Mesendoderm (in vitro differentiated cells): ENCODE data around the gene PAK1IP1.

Experiments
- DNase-seq: peaks from one replicate; pipeline ENCODE4 v3.0.0; 2013
- H2AK5ac ChIP-seq: 2 replicates; pipeline ENCODE4 v1.6.1; 2013; ENCODE audit warnings: low read length, inconsistent platforms
- H2BK120ac ChIP-seq: 2 replicates; pipeline ENCODE4 v1.6.1; 2013; ENCODE audit warnings: low read depth, mild to moderate bottlenecking, low read length, moderate library complexity, mixed read lengths
- H2BK15ac ChIP-seq: replicated peaks from 2 replicates; pipeline ENCODE4 v1.6.1; 2013; ENCODE audit warnings: low read depth, mild to moderate bottlenecking, moderate library complexity
- H2BK5ac ChIP-seq: 2 replicates; pipeline ENCODE4 v1.6.1; 2013; ENCODE audit warnings: low read length, inconsistent platforms
- H3K18ac ChIP-seq: 2 replicates; pipeline ENCODE4 v1.6.1; 2013; ENCODE audit warnings: mild to moderate bottlenecking, low read length, mixed read lengths
- H3K23ac ChIP-seq: one replicate; pipeline ENCODE4 v1.6.1; 2013; ENCODE audit warnings: low read length
- H3K27ac ChIP-seq: 2 replicates; pipeline ENCODE4 v1.5.1; 2013; ENCODE audit warnings: low read depth, mild to moderate bottlenecking, inconsistent platforms, low read length, moderate library complexity
- H3K27me3 ChIP-seq: 2 replicates; pipeline ENCODE4 v1.6.1; 2013; ENCODE audit warnings: low read length, control low read depth, mild to moderate bottlenecking, inconsistent platforms; ENCODE audit not compliant: insufficient read depth, poor library complexity
- H3K36me3 ChIP-seq: 2 replicates; pipeline ENCODE4 v1.6.1; 2013; ENCODE audit warnings: low read length, inconsistent platforms; ENCODE audit not compliant: control insufficient read depth, insufficient read depth
- H3K4ac ChIP-seq: one replicate; pipeline ENCODE4 v1.6.1; 2013; ENCODE audit warnings: low read depth, mild to moderate bottlenecking, low read length, moderate library complexity
- H3K4me1 ChIP-seq: 2 replicates; pipeline ENCODE4 v1.6.1; 2013; ENCODE audit warnings: low read depth, low read length, inconsistent platforms; ENCODE audit not compliant: control insufficient read depth
- H3K4me2 ChIP-seq: 2 replicates; pipeline ENCODE4 v1.6.1; 2013; ENCODE audit warnings: low read length
- H3K4me3 ChIP-seq: 2 replicates; pipeline ENCODE4 v1.5.1; 2013; ENCODE audit warnings: mild to moderate bottlenecking, low read length
- H3K56ac ChIP-seq: one replicate; pipeline ENCODE4 v1.6.1; 2013; ENCODE audit warnings: low read length
- H3K79me1 ChIP-seq: 2 replicates; pipeline ENCODE4 v1.6.1; 2013; ENCODE audit warnings: low read length, inconsistent platforms
- H3K79me2 ChIP-seq: 2 replicates; pipeline ENCODE4 v1.6.1; 2013; ENCODE audit warnings: mild to moderate bottlenecking, low read length; ENCODE audit not compliant: control insufficient read depth, insufficient read depth
- H3K9ac ChIP-seq: 2 replicates; pipeline ENCODE4 v1.6.1; 2013; ENCODE audit warnings: low read length, inconsistent platforms
- H4K5ac ChIP-seq: one replicate; pipeline ENCODE4 v1.6.1; 2013; ENCODE audit warnings: low read length
- H4K8ac ChIP-seq: one replicate; pipeline ENCODE4 v1.6.1; 2013; ENCODE audit warnings: low read depth, mild to moderate bottlenecking, control low read depth, low read length, moderate library complexity
- WGBS: extraction: QIAGEN DNeasy Blood & Tissue Kit; methylation state at CpG from one replicate; pipeline ENCODE4 v1.1.7; 2013; ENCODE audit warnings: low lambda C conversion rate, missing lambda C conversion rate; ENCODE audit not compliant: insufficient coverage; ENCODE audit errors: extremely low coverage; 5-methylcytosine and 5-hydroxymethylcytosine counted together

The PAK1IP1 gene

GRCh38 chr6:10685092-10685915 is 9.5 kb upstream of the PAK1IP1 start:
- Histone ChIP-seq H3K36me3 (no peaks in the 10 kb centered on the region), H3K4me1 (peaks cover 2% of the 10 kb centered on the region), H3K27me3 (no peaks in the 10 kb centered on the region), H3K4ac (no peak overlapping the region), H3K4me3 (no peak overlapping the region), H3K4me2 (no peak overlapping the region), H4K5ac (no peak overlapping the region), H3K56ac (no peak overlapping the region), H2AK5ac (no peak overlapping the region), H3K18ac (no peak overlapping the region), H3K23ac (no peak overlapping the region), H2BK15ac (no peak overlapping the region), H4K8ac (no peak overlapping the region), H3K79me2 (no peaks in the 10 kb centered on the region), H2BK120ac (no peak overlapping the region), H3K79me1 (no peaks in the 10 kb centered on the region), H3K9ac (no peak overlapping the region), H3K27ac (no peak overlapping the region), H2BK5ac (no peak overlapping the region)
- no peak for DNase-seq
- WGBS: no CpG with 5 or more reads among the region's 3 CpGs

DNA sequence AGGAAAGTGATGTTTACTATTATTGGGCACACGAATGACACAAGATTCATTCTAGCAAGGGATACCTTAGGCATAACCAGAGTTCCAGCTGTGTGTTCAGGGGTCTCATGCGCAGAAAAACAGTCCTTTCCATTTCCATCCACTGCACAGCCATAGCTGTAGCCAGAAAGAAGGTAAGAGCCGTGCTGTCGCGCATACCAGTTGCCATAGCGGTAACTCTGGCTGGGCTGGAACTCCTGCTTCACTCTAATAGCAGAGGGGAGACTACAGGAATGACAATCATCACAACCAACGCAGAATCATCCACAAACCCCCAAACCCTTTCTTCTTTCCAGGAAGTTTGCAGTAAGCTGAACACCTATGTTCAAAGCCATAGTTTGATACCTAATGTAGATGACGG is 7.9 kb upstream of the PAK1IP1 start:
- no peak overlapping the region for H3K9ac ChIP-seq
- DNase-seq: no peak
- no peaks in the 10 kb centered on the region for H3K79me1 ChIP-seq
- H3K23ac ChIP-seq: no peak overlapping the region
- no peak overlapping the region for H4K5ac ChIP-seq
- H2BK120ac ChIP-seq: no peak overlapping the region
- no CpG with 5 or more reads among the region's 8 CpGs for WGBS
- H3K4me2 ChIP-seq: no peak overlapping the region
- H2BK15ac ChIP-seq: no peak overlapping the region
- H3K27ac ChIP-seq: no peak overlapping the region
- no peaks in the 10 kb centered on the region for H3K79me2 ChIP-seq
- H2AK5ac ChIP-seq: no peak overlapping the region
- no peaks in the 10 kb centered on the region for H3K27me3 ChIP-seq
- H3K36me3 ChIP-seq: no peaks in the 10 kb centered on the region
- H3K4me1 ChIP-seq: peaks cover 2% of the 10 kb centered on the region
- no peak overlapping the region for H2BK5ac ChIP-seq
- H3K4me3 ChIP-seq: no peak overlapping the region
- no peak overlapping the region for H3K4ac ChIP-seq
- H3K56ac ChIP-seq: no peak overlapping the region
- H4K8ac ChIP-seq: no peak overlapping the region
- no peak overlapping the region for H3K18ac ChIP-seq

DNA sequence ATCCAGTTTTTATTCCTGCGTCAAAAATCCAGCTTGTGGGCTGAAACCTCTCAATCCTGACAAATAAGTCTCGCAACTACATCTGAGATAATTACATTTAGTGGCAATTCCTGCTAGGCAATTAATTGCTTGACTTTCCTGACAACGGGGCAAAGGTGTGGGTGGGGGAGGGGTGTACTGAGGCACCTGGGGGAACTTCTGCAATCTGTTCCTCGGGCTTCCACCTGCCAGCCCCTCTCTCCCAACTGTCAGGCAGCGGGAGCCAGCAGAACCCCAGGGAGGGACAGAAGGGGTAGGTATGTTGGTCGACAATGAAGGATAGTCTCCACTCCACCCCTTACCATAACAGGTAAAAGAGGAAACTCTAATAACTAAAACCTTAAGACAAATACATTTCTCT is 7.2 kb upstream of the PAK1IP1 start:
- H4K5ac ChIP-seq: no peak overlapping the region
- H3K4me1 ChIP-seq: no peaks in the 10 kb centered on the region
- H2BK120ac ChIP-seq: no peak overlapping the region
- H2BK15ac ChIP-seq: no peak overlapping the region
- H3K23ac ChIP-seq: no peak overlapping the region
- no peak for DNase-seq
- H3K4me3 ChIP-seq: no peak overlapping the region
- no peak overlapping the region for H3K18ac ChIP-seq
- no peak overlapping the region for H3K9ac ChIP-seq
- WGBS: no CpG with 5 or more reads among the region's 6 CpGs
- H4K8ac ChIP-seq: no peak overlapping the region
- H3K4me2 ChIP-seq: no peak overlapping the region
- no peaks in the 10 kb centered on the region for H3K36me3 ChIP-seq
- no peak overlapping the region for H2BK5ac ChIP-seq
- no peaks in the 10 kb centered on the region for H3K79me1 ChIP-seq
- no peak overlapping the region for H3K27ac ChIP-seq
- no peak overlapping the region for H3K56ac ChIP-seq
- H3K79me2 ChIP-seq: no peaks in the 10 kb centered on the region
- no peaks in the 10 kb centered on the region for H3K27me3 ChIP-seq
- H2AK5ac ChIP-seq: no peak overlapping the region
- H3K4ac ChIP-seq: no peak overlapping the region

DNA sequence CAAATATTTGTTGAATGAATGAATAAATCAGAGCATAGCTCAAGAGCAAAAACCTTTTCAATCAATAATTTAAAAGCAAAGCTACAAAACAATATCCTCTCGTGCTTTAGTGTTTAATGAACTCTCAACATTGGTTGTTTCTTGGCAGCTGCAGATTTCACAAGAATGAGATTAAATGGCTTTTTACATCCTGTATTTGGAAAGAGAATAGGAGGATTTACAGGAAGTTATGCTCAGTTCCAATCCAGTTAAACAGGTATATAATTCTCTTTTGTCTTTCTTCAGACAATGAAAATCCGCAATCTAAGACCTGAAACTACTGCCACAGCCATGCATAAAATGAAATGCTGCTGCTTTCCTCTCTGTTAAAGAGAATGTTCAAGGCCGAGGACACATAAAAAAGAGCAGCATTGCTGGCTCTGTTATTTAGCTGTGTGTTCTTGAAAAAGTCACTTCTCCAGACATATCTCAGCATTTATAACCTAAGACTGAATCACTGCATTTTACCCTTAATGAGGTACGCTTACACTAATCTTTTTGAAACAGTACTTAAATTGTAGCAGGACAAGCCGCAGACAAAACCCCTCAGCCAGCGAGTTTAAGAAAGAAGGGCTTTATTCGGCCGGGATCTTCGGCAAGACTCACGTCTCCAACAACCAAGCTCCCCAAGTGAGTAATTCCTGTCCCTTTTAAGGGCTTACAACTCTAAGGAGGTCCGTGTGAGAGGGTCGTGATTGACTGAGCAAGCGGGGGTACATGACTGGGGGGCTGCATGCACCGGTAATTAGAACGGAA is 3.9 kb upstream of the PAK1IP1 start:
- peaks cover 20% of the 10 kb centered on the region for H3K79me2 ChIP-seq
- H2BK15ac ChIP-seq: no peak overlapping the region
- H3K27ac ChIP-seq: no peak overlapping the region
- H3K4ac ChIP-seq: no peak overlapping the region
- no peak for DNase-seq
- no peak overlapping the region for H3K56ac ChIP-seq
- H2BK5ac ChIP-seq: no peak overlapping the region
- no peak overlapping the region for H2BK120ac ChIP-seq
- H3K9ac ChIP-seq: no peak overlapping the region
- WGBS: no CpG with 5 or more reads among the region's 15 CpGs
- peaks cover 4% of the 10 kb centered on the region for H3K79me1 ChIP-seq
- H2AK5ac ChIP-seq: no peak overlapping the region
- no peaks in the 10 kb centered on the region for H3K27me3 ChIP-seq
- H3K4me1 ChIP-seq: peaks cover 2% of the 10 kb centered on the region
- H4K8ac ChIP-seq: no peak overlapping the region
- no peak overlapping the region for H3K23ac ChIP-seq
- H4K5ac ChIP-seq: no peak overlapping the region
- no peak overlapping the region for H3K4me3 ChIP-seq
- H3K36me3 ChIP-seq: no peaks in the 10 kb centered on the region
- H3K18ac ChIP-seq: no peak overlapping the region
- H3K4me2 ChIP-seq: no peak overlapping the region

- H4K8ac ChIP-seq: no peak overlapping the region
- peaks cover 33% of the 10 kb centered on the region for H3K79me2 ChIP-seq
- no peak overlapping the region for H2AK5ac ChIP-seq
- no peak overlapping the region for H4K5ac ChIP-seq
- no peak overlapping the region for H2BK120ac ChIP-seq
- H3K27ac ChIP-seq: no peak overlapping the region
- H2BK15ac ChIP-seq: no peak overlapping the region
- peak; percentile 26 for DNase-seq
- H3K4me1 ChIP-seq: peaks cover 2% of the 10 kb centered on the region
- no CpG with 5 or more reads among the region's 8 CpGs for whole genome bisulfite sequencing
- peak overlapping the region; percentile 98 for H3K9ac ChIP-seq
- peak overlapping the region; percentile 99 for H3K56ac ChIP-seq
- no peaks in the 10 kb centered on the region for H3K27me3 ChIP-seq
- H3K4me2 ChIP-seq: peak overlapping the region; percentile 53
- H3K18ac ChIP-seq: no peak overlapping the region
- H3K36me3 ChIP-seq: no peaks in the 10 kb centered on the region
- peak overlapping the region; percentile 19 for H3K23ac ChIP-seq
- H3K4me3 ChIP-seq: peak overlapping the region; percentile 99
- H3K4ac ChIP-seq: no peak overlapping the region
- peaks cover 6% of the 10 kb centered on the region for H3K79me1 ChIP-seq
- H2BK5ac ChIP-seq: no peak overlapping the region
Observed at GRCh38 chr6:10692965-10693538, 1.7 kb upstream of the PAK1IP1 start.
